Uterus (tissue), 2 donors: ENCODE measurements around the gene LMAN2.

Experiments
- POLR2A ChIP-seq, 2 donors: fragments of 450-650 bp; IDR thresholded peaks; one replicate each; pipeline ENCODE4 v1.6.1; 2016; ENCODE audit warnings: antibody characterized with exemption in 2 of 2, mild to moderate bottlenecking in 1 of 2, moderate library complexity in 1 of 2
- TF ChIP-seq, protein P1 (sequence below), 4 experiments: fragments of 200-600 bp in 2 of 4; fragments of 450-650 bp in 2 of 4; sonication (generic) in 2 of 4; IDR thresholded peaks; one replicate each; pipeline ENCODE4 v1.5.1; 2016 to 2019; ENCODE audit warnings: antibody characterized with exemption in 4 of 4, mild to moderate bottlenecking in 2 of 4, moderate library complexity in 1 of 4

DNA sequence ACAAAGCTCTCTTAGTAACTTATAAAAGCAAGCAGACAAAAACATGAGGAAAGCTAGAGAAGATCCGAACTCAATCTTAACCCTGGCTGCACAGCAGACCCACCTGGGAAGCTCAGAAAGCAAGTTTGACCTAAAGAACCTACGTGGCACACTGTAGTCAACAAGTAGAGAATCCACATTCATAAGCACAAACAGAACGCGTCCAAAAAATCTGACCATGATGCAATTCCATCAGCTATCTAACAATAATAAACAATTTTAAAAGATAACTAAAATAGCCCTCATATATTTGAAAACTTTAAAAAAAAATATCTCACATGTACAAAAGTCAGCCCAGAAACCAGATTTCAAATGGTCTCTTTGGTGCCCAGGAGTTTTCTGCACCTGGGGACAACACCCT lies 4.6 kb downstream of the LMAN2 start:
- TF ChIP-seq, protein P1, sequence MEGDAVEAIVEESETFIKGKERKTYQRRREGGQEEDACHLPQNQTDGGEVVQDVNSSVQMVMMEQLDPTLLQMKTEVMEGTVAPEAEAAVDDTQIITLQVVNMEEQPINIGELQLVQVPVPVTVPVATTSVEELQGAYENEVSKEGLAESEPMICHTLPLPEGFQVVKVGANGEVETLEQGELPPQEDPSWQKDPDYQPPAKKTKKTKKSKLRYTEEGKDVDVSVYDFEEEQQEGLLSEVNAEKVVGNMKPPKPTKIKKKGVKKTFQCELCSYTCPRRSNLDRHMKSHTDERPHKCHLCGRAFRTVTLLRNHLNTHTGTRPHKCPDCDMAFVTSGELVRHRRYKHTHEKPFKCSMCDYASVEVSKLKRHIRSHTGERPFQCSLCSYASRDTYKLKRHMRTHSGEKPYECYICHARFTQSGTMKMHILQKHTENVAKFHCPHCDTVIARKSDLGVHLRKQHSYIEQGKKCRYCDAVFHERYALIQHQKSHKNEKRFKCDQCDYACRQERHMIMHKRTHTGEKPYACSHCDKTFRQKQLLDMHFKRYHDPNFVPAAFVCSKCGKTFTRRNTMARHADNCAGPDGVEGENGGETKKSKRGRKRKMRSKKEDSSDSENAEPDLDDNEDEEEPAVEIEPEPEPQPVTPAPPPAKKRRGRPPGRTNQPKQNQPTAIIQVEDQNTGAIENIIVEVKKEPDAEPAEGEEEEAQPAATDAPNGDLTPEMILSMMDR (IDR thresholded peaks at IDR 0.05), result no peak
- TF ChIP-seq POLR2A (IDR thresholded peaks at IDR 0.05), result no peak
